NOMO-1 treated with DMSO at 0.1 percent for 48 hours (cell line): ENCODE results near the gene AOC1.
A peak's percentile ranks its signal among the peaks of the same experiment; 100 is the strongest.
"Not testable (repeated sequence)": the region's sequence is repeated elsewhere in the genome, so short reads cannot be mapped to it uniquely, and the experiment has no call there.

Experiments used
- DNase-seq: peaks from one replicate; lab custom pipeline; 2025; ENCODE audit not compliant: unreplicated experiment; lab: John Stamatoyannopoulos, UW

AOC1 gene

GRCh38 chr7:150852371-150852905 lies at the start of gene AOC1:
AOC1 (plus strand) TSS chr7:150852517; CDS start chr7:150856471, 3,954 bp downstream.
- peak; percentile 70 for DNase-seq

- no peak for DNase-seq
Observed at GRCh38 chr7:150803161-150803860, 49.0 kb upstream of the AOC1 start.

- no peak for DNase-seq
Observed at GRCh38 chr7:150804802-150805201, 47.5 kb upstream of the AOC1 start.

- no peak for DNase-seq
Observed at GRCh38 chr7:150805864-150806263, 46.5 kb upstream of the AOC1 start.

- no peak for DNase-seq
Observed at GRCh38 chr7:150806454-150806853, 45.9 kb upstream of the AOC1 start.

GRCh38 chr7:150806863-150807262 lies 45.5 kb upstream of the AOC1 start:
- no peak for DNase-seq

- not testable (repeated sequence) for DNase-seq
Observed at GRCh38 chr7:150807616-150808438, 44.5 kb upstream of the AOC1 start.

- DNase-seq = no peak
Observed at GRCh38 chr7:150814328-150815001, 37.9 kb upstream of the AOC1 start.

- DNase-seq = no peak
Observed at GRCh38 chr7:150818971-150819370, 33.3 kb upstream of the AOC1 start.

GRCh38 chr7:150820148-150820547 lies 32.2 kb upstream of the AOC1 start:
- DNase-seq = no peak

- no peak for DNase-seq
Observed at GRCh38 chr7:150820578-150821198, 31.6 kb upstream of the AOC1 start.

GRCh38 chr7:150823043-150823442 lies 29.3 kb upstream of the AOC1 start:
- no peak for DNase-seq

GRCh38 chr7:150823484-150824126 lies 28.7 kb upstream of the AOC1 start:
- no peak for DNase-seq

- DNase-seq = no peak
Observed at GRCh38 chr7:150824379-150825177, 27.7 kb upstream of the AOC1 start.

- no peak for DNase-seq
Observed at GRCh38 chr7:150826061-150826849, 26.1 kb upstream of the AOC1 start.

- no peak for DNase-seq
Observed at GRCh38 chr7:150828384-150828783, 23.9 kb upstream of the AOC1 start.

- no peak for DNase-seq
Observed at GRCh38 chr7:150829426-150829825, 22.9 kb upstream of the AOC1 start.

- DNase-seq = no peak
Observed at GRCh38 chr7:150830937-150831336, 21.4 kb upstream of the AOC1 start.

- no peak for DNase-seq
Observed at GRCh38 chr7:150831851-150832250, 20.5 kb upstream of the AOC1 start.
